DOHH2 (cell line): ENCODE data around the gene ALOXE3.

ENCODE experiments used
- H3F3A ChIP-seq: fragments of 200-600 bp; sonication (generic), shearing (Covaris generic); 2 replicates; pipeline ENCODE4 v1.6.0; 2016; ENCODE audit warnings: antibody characterized with exemption, mild to moderate bottlenecking; ENCODE audit not compliant: control insufficient read depth, insufficient read depth
- H3K27ac ChIP-seq: fragments of 200-600 bp; sonication (generic); 2 replicates; pipeline ENCODE4 v1.5.1; 2014; ENCODE audit warnings: low read depth, mild to moderate bottlenecking, low read length, moderate library complexity
- H3K27me3 ChIP-seq: fragments of 200-600 bp; sonication (generic); 2 replicates; pipeline ENCODE4 v1.6.1; 2014; ENCODE audit warnings: mild to moderate bottlenecking, low read length, mixed read lengths; ENCODE audit not compliant: control insufficient read depth
- H3K36me3 ChIP-seq: fragments of 200-600 bp; sonication (generic); 2 replicates; pipeline ENCODE4 v1.6.1; 2014; ENCODE audit warnings: mild to moderate bottlenecking, low read length, moderate library complexity, mixed read lengths; ENCODE audit not compliant: control insufficient read depth
- H3K4me1 ChIP-seq: fragments of 200-600 bp; sonication (generic); 2 replicates; pipeline ENCODE4 v1.6.1; 2014; ENCODE audit warnings: mild to moderate bottlenecking, low read length, mixed read lengths; ENCODE audit not compliant: control insufficient read depth
- H3K4me2 ChIP-seq: fragments of 200-600 bp; sonication (generic); 2 replicates; pipeline ENCODE4 v1.6.0; 2014; ENCODE audit warnings: mild to moderate bottlenecking, low read length, moderate library complexity
- H3K4me3 ChIP-seq: fragments of 200-600 bp; sonication (generic); 2 replicates; pipeline ENCODE4 v1.5.1; 2014; ENCODE audit warnings: mild to moderate bottlenecking, low read length, mixed read lengths
- H3K79me2 ChIP-seq: fragments of 200-600 bp; sonication (generic); 2 replicates; pipeline ENCODE4 v1.6.1; 2014; ENCODE audit warnings: mild to moderate bottlenecking, low read length, mixed read lengths; ENCODE audit not compliant: control insufficient read depth
- H3K9me2 ChIP-seq: fragments of 200-600 bp; sonication (generic); replicated peaks from 2 replicates; pipeline ENCODE4 v1.6.1; 2014; ENCODE audit warnings: mild to moderate bottlenecking, low read length, mixed read lengths; ENCODE audit not compliant: control insufficient read depth
- H3K9me3 ChIP-seq: fragments of 200-600 bp; sonication (generic); 2 replicates; pipeline ENCODE4 v1.6.1; 2014; ENCODE audit warnings: antibody characterized with exemption, low read length, mixed read lengths; ENCODE audit not compliant: control insufficient read depth, insufficient read depth
- H4K20me1 ChIP-seq: fragments of 200-600 bp; sonication (generic); 2 replicates; pipeline ENCODE4 v1.6.0; 2014; ENCODE audit warnings: low read depth, mild to moderate bottlenecking, antibody characterized with exemption, low read length, moderate library complexity; ENCODE audit not compliant: control insufficient read depth, insufficient read depth
- CTCF ChIP-seq: fragments of 200-600 bp; sonication (generic); IDR thresholded peaks from one replicate; pipeline ENCODE4 v1.5.1; 2014; ENCODE audit warnings: antibody characterized with exemption, mild to moderate bottlenecking, low read depth, low read length; ENCODE audit not compliant: poor library complexity, severe bottlenecking
- EZH2phosphoT487 ChIP-seq: fragments of 200-600 bp; sonication (generic); IDR thresholded peaks from 2 replicates; pipeline ENCODE4 v1.6.1; 2017; ENCODE audit warnings: borderline replicate concordance, mild to moderate bottlenecking, antibody characterized with exemption, low read length, moderate library complexity, mixed read lengths

The ALOXE3 gene

DNA sequence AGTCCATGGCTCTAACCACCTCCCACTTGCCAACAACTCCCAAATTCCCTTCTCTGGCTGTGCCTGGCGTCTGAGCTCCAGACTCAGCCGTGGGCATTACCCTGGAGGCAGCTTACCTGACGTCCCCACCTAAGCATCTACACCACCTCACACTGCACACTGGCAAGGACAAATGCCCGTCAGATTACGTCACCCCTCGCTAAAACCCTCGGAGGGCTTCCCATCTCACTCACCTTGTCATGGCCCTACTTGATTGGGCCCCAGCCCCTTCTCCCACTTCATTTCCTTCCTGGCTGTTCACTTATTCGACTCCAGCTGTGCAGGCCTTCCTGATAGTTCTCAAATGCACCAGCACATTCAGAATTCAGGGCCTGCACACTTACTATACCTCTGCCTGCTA, 13.4 kb downstream of the ALOXE3 start:
- TF ChIP-seq CTCF = no peak
- TF ChIP-seq EZH2phosphoT487 = no peak
- no peaks in the 10 kb centered on the region for H3F3A ChIP-seq
- no peaks in the 10 kb centered on the region for H3K36me3 ChIP-seq
- H3K9me2 ChIP-seq = no peaks in the 10 kb centered on the region
- no peaks in the 10 kb centered on the region for H4K20me1 ChIP-seq
- no peak overlapping the region for H3K4me2 ChIP-seq
- H3K4me1 ChIP-seq = peaks cover 18% of the 10 kb centered on the region
- H3K4me3 ChIP-seq = no peak overlapping the region
- no peaks in the 10 kb centered on the region for H3K9me3 ChIP-seq
- H3K27ac ChIP-seq = no peak overlapping the region
- no peaks in the 10 kb centered on the region for H3K79me2 ChIP-seq
- H3K27me3 ChIP-seq = 0 out of 2 replicates have a peak, but pooled peaks cover 10% of the 10 kb centered on the region

GRCh38 chr17:8103549-8103948, 14.8 kb downstream of the ALOXE3 start:
- H3K36me3 ChIP-seq = no peaks in the 10 kb centered on the region
- no peaks in the 10 kb centered on the region for H4K20me1 ChIP-seq
- no peak overlapping the region for H3K4me2 ChIP-seq
- 0 out of 2 replicates have a peak, but pooled peaks cover 9% of the 10 kb centered on the region for H3K27me3 ChIP-seq
- no peaks in the 10 kb centered on the region for H3K9me2 ChIP-seq
- H3F3A ChIP-seq = no peaks in the 10 kb centered on the region
- TF ChIP-seq EZH2phosphoT487 = no peak
- no peak for TF ChIP-seq CTCF
- H3K4me1 ChIP-seq = peaks cover 19% of the 10 kb centered on the region
- no peaks in the 10 kb centered on the region for H3K9me3 ChIP-seq
- no peak overlapping the region for H3K4me3 ChIP-seq
- no peaks in the 10 kb centered on the region for H3K79me2 ChIP-seq
- no peak overlapping the region for H3K27ac ChIP-seq

DNA sequence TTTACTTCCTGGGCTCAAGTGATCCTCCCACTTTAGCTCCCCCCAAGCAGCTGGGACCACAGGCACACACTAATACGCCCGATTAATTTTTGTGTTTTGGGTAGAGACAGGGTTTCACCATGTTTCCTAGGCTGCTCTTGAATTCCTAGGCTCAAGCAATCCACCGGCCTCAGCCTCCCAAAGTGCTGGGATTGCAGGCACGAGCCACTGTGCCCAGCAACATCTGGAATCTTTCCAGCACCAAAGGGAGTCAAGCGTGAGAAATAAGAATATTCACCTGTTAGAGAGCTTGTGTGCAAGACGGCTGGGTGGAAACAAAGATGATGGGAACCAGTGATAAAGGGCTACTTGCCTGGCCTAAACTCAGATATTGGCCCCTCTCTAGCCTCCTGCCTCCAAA, 16.6 kb downstream of the ALOXE3 start:
- Histone ChIP-seq H3K4me2 (no peak overlapping the region), H3K27ac (no peak overlapping the region), H3K4me1 (peaks cover 19% of the 10 kb centered on the region)

More for the DNA sequence above, 16.6 kb downstream of the ALOXE3 start:
- Histone ChIP-seq H3K27me3 (0 out of 2 replicates have a peak, but pooled peaks cover 9% of the 10 kb centered on the region), H3K9me2 (no peaks in the 10 kb centered on the region), H3F3A (no peaks in the 10 kb centered on the region), H3K9me3 (no peaks in the 10 kb centered on the region), H3K79me2 (no peaks in the 10 kb centered on the region), H4K20me1 (no peaks in the 10 kb centered on the region), H3K4me3 (no peak overlapping the region), H3K36me3 (no peaks in the 10 kb centered on the region)
- TF ChIP-seq EZH2phosphoT487 = no peak
- no peak for TF ChIP-seq CTCF
